HG03342 (cell line): ENCODE data around the gene ZNF860.

Source experiments
- ATAC-seq: cut with Tn5 transposase; IDR thresholded peaks from one replicate; pipeline ENCODE4 v1.9.1; 2021; ENCODE audit warnings: mild to moderate bottlenecking, moderate library complexity; ENCODE audit not compliant: unreplicated experiment

ZNF860 gene

GRCh38 chr3:31981206-31982181, at the start of gene ZNF860, which contains the start of gene OSBPL10:
Gene ZNF860, plus strand, starts transcription at chr3:31981750. Its CDS starts 7,330 bp downstream, at chr3:31989080.
Gene OSBPL10, minus strand, starts transcription at chr3:31981262. Its CDS starts 83 bp downstream, at chr3:31981179.
- peak; percentile 8 for ATAC-seq

GRCh38 chr3:31932990-31933389, 48.6 kb upstream of the ZNF860 start:
- ATAC-seq, result no peak

DNA sequence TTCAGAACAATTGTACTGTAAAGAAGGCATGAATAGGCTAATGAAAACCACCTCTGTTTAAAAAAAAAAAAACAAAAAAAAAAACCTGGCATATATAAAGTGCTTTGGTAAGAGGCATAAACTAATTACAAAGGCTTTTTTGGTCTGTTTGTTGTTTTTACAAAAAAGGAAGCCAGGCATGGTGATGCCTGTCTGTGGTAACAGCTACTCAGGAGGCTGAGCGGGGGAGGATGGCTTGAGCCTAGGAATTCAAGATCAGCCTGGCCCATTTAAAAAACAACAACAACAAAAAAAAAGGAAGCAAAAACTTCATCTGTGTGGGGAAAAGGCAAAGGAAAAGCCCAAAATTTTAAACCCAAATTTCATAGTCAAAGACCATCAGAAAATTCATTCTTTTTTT, 47.5 kb upstream of the ZNF860 start:
- no peak for ATAC-seq

DNA sequence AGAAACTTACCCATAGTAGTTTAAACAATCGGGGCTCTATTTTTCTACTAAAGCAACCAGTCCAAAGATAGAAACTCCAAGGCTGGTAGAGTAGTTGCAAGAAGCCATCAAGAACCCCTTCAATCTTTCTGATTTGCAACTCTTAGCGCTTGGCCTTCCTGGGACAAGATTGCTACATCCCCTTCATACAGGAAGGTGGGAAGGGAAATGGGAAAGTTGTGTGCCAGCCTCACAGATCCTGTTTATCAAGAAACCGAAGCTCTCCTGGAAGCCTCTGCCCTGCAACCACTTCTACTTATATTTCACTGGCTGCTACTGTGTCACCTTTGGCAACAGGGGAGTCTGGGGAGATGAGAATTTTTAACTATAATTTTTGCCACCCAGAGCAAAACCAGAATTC, 46.7 kb upstream of the ZNF860 start:
- no peak for ATAC-seq

- no peak for ATAC-seq
Measured at GRCh38 chr3:31936420-31937060, 45.0 kb upstream of the ZNF860 start.

- no peak for ATAC-seq
Measured at GRCh38 chr3:31937225-31937624, 44.3 kb upstream of the ZNF860 start.

- no peak for ATAC-seq
Measured at GRCh38 chr3:31942446-31942845, 39.1 kb upstream of the ZNF860 start.

DNA sequence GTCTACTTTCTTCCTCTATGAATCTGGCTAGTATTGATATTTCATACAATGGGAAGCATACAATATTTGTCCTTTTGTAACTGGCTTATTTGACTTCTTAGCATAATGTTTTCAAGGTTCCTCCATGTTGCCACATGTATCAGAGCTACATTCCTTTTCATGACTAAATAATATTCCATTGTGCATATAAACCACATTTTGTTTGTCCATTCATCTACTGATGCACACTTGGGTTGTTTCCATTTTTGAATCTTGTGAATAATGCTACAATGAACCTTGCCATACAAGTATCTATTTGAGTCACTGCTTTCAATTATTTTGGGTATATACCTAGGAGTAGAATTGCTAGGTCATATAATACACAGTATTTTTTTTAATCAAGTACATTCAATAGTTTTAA, 38.5 kb upstream of the ZNF860 start:
- ATAC-seq, result no peak

DNA sequence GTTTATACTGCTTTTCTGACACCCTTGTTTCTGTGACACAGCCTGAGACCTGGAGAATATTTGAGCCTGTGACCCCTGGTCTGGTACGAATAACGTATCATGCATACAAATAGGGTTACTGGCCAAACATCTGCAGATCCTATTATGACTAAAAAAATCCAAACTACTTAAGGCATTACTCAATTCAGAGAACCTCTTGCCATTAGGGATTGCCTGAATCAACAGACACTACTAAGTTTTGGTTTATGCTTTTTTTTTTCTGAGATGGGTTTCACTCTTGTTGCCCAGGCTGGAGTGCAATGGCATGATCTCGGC, 35.9 kb upstream of the ZNF860 start:
- no peak for ATAC-seq

DNA sequence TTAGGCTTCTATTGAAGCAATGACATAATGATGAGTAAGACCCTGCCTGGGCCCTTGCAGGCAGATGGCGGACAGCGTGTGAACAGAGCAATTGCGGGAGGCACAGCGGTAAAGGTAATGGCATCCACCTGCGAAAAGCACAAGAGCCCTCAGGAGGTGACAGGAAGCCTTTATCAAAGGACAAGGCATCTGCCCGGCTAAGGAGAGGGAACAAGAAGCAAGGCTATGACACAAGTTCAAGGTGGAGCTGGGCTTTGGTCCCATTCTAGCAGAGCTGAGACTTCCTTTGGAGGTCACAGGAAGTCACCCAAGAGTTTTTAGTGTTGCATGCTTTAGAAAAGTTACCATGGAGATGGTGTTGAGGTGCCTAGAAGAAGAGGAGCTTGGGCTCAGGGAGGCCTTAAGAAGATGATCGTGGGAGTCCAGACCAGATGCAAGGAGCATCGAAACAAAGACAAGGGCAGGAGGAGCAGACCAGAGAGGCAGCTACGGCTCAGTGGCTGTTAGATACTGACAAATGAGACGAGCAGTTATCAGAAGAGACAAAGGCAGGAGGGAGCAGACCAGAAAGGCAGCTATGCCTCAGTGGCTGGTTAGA, 35.0 kb upstream of the ZNF860 start:
- ATAC-seq, result peak; percentile 68

- no peak for ATAC-seq
Measured at GRCh38 chr3:31947162-31947561, 34.4 kb upstream of the ZNF860 start.

DNA sequence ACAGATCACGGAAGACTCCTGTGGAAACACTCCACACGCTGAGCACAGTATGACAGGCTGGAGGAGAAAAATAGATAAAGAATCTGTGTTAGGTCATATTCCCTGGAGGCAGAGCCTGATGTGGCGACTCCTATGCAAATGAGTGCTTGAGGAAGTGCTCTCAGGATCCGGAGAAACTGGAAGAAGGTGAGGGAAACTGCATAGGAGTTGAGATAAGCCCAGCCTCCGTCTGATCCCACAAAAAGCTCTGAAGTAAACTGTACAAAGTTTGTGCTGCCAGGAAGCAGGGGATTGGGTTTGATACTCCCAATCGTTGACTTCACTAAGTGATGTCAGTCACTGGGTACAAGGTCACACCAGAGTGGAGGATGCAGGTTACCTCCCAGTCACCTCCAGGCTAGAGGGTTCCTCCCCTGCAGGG, 33.9 kb upstream of the ZNF860 start:
- no peak for ATAC-seq

DNA sequence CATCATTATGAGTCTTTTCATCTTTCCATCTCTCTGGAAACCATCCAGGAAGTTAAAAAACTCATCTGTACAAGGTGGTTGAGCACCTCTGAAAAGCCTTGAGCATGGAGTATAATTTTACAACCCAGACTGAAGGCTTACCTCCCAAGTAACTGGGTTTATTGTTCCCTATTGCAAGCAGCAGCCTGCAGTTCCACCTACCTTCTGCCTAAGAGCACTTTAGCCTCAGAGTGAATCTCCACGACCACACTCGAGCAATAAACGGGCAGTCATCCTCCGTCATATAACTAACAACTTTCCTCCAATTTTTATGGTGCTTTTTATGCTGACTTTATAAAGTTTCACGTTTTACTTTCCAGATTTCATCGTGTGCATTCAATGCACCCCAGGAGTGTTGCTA, 33.3 kb upstream of the ZNF860 start:
- no peak for ATAC-seq

DNA sequence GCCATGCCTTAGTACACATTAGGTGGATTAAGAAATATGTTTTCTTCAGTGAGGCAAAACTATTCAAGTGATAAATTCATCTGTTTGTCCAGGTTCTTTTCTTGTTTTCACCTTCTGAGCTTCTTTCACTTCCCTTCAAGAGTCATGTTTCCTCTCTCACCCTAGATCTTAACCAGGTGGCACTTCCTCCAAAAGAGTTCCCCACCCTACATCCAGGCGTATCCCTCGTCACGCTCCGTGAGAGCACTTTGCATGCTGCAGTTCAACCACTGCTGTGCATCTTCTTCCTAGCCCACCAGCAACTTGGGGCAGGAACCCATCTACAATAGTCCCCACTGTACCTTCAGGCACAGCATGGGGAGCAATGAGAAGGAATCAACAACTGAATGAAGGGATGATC, 29.3 kb upstream of the ZNF860 start:
- peak; percentile 95 for ATAC-seq

DNA sequence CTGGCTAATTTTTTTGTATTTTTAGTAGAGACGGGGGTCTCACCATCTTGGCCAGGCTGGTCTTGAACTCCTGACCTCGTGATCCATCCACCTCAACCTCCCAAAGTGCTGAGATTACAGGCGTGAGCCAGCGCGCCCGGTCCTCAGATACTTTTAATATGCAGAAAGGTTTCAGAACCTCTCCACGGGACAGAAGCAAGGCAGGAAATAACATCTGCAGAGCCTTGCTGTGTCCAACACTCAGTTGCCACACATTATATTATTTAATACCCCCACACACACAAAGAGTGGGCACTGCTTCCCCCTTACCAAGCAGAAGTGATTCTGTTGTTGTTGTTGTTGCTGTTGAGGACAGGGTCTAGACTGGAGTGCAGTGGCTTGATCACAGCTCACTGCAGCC, 28.5 kb upstream of the ZNF860 start:
- ATAC-seq, result no peak

DNA sequence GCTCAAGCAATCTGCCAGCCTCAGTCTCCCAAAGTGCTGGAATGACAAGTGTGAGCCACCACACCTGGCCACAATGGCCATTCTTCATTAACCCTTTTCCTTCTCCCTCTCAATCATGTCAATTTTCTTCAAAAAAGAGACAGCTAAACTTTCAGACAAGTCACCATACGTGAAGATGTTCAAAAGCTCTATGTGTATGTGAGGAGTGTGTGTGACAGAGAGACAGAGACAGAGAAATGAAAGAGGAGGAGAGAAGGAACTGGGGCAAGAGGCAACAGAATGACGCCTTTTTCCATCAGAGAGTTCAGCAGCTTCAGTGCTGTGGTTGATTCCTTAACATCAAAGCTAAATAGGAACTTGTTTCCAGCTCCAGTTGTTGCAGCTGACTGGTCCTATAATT, 27.9 kb upstream of the ZNF860 start:
- ATAC-seq, result no peak

DNA sequence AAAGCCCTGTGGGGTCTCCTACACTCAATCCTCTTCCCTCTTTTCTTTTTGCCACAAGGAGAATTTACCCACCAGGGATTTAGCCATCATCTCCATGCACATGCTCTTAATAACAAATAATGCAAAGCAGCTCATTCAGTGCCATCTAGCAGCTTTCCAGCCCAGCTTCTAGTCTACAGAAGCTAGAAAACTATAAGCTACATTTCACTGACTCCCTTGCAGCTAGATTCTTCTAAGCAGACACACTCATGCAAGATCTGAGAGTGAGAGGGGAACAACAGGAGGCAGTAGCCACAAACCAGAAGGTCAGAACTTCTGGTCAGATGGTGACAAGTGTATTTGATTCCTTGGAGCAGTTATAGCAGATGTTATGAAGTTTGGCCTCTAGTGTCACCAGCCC, 26.0 kb upstream of the ZNF860 start:
- no peak for ATAC-seq

GRCh38 chr3:31957106-31957505, 24.4 kb upstream of the ZNF860 start:
- ATAC-seq, result no peak

- no peak for ATAC-seq
Measured at GRCh38 chr3:31958701-31959152, 22.8 kb upstream of the ZNF860 start.

GRCh38 chr3:31959251-31959650, 22.3 kb upstream of the ZNF860 start:
- ATAC-seq, result no peak

GRCh38 chr3:31959951-31960792, 21.4 kb upstream of the ZNF860 start:
- ATAC-seq, result peak; percentile 21
